NCI-H524 (cell line): ENCODE measurements around the gene KLHL12.
"Not testable (repeated sequence)": the region's sequence is repeated elsewhere in the genome, so short reads cannot be mapped to it uniquely, and the experiment has no call there.

Source experiments
- DNase-seq, 2 experiments: peaks; one replicate each; lab custom pipeline; 2025; lab: John Stamatoyannopoulos, UW

Gene KLHL12

DNA sequence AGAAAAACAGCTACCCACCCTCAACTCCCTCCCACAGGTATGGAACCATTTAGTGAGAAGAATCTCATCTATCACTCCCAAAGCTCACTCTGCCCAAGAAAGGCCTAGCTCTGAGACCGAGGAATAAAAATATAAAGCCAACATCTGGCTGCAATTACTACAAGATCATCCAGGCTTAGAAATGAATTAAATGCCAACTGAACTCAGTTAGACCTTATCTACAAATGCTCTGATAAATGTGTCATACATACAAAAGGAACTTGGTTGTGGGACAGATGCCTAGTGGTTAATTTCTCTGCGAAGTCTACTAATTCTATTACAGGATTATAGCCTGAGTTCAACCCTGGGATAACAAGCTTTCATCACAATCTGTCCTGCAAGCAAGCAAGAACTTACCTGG lies 24.4 kb upstream of the KLHL12 start:
- DNase-seq, result no peak

DNA sequence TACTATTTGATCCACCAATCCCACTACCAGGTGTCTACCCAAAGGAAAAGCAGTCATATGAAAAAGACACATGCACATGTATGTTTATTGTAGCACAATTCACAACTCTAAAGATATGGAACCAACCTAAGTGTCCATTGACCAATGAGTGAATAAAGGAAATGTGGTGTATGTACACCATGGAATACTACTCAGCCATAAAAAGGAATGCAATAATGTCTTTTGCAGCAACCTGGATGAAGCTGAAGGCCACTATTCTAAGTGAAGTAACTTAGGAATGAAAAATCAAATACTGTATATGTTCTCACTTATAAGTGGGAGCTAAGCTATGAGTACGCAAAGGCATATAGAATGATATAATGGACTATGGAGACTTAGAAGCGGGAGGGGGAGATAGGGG lies 18.4 kb upstream of the KLHL12 start:
- no peak for DNase-seq

DNA sequence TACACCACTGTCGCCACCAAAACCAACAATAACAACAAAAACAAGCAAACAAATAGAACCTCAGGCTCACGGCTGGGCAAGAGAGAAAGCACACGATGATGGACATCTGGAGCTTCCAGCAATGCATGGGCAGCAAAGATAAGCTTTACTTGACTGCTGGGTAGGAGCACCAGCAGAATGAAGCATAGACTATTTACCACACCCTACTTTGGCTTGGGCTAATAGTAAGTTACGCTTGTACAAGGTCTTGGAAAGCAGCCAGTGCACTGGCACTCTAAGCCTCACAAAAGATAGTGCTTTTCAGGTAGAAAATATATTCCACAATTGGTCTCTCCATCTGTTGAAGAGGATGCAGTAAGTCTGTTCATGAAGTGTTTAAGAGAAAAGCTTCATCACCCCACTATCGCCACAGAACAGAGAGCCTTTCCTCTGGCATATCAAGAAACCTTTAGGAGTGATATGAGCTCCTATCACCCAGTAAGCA lies 17.4 kb upstream of the KLHL12 start:
- DNase-seq, result no peak

DNA sequence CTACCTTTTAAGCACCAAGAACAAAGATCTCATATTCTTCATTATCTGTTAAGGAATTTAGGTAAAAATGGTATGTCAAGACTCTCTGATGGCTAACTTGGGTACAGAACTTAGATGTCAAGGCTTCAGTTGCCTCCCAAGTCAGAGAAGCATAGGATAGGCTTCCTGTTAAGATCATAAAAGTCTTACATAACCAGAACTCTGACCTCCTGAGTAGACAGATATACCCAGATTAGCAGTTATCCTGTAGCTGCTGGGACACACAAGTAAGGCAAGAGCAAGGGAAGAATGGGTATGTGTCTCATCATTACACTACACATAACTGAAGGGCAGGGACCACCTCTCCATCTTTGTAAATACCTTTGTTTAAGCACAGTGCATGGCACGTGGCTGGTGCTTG lies 15.4 kb upstream of the KLHL12 start:
- no peak for DNase-seq

DNA sequence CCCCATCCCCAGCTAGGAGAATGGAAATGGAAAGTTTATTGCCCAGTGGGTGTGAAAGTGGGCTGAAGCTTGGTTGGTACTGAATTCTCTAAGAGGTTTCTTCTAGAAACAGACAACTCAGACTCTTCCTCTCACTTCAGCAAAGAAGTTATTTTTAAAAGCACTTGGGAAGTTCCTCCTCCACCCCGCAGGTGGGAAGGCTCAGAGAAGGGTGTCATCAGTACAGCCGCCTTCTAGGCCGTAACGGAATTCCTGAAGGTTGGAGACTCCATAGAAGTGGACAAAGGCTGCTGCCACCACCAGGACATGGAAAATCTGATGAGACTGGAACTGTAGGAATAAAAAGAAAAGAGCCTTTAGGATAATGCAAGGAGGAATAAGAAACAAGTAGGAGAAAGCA lies 14.3 kb upstream of the KLHL12 start:
- no peak for DNase-seq

DNA sequence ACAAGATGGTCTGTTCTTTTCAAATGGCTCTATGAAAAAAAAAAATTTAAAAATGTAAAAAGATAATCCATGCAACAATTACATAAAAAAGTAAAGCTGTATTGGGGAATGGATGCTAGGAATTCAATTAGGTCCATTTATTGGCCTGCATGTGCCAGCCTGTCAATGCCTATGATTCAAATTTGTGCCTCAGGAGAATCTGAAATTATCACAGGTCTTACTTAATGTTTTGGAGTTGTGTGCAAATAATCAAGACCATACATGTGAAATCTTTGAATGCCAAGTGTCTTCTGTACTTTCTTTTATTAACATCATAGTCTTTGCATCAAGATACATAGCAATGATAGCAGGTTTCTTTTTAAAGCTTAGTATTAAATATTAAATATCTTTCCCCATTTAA lies 13.5 kb upstream of the KLHL12 start:
- no peak for DNase-seq

DNA sequence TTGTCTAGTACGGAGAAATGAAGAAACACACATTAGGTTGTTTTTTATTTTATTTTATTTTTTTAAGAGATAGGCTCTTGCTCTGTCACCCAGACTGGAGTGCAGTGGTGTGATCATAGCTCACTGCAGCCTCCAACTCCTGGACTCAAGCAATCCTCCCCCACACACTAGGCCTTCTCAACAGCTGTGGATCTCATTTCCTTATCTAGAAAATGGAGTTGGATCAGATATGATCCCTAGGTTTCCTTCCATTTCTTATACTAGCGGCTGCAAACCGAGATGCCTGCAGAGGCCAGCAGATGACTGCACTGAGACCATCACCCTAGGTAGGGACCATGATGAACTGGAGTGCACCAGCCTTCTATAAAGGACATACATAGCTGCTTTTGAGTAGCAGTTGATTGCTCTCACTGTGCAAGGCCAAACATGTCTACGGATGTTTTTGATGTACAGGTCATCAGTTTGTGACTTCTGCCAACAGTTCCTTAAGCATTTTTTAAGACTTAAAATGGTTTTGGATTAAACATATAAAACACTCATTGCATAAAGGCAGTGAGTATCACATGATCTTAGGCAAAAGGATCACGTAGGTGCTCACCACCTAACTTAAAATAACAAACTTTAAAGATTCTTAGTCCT lies 11.4 kb upstream of the KLHL12 start:
- DNase-seq, result no peak

DNA sequence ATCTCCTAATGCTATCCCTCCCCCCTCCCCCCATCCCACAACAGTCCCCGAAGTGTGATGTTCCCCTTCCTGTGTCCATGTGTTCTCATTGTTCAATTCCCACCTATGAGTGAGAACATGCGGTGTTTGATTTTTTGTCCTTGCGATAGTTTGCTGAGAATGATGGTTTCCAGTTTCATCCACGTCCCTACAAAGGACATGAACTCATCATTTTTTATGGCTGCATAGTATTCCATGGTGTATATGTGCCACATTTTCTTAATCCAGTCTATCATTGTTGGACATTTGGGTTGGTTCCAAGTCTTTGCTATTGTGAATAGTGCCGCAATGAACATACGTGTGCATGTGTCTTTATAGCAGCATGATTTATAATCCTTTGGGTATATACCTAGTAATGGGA lies 9.4 kb upstream of the KLHL12 start:
- DNase-seq, result not testable (repeated sequence)

DNA sequence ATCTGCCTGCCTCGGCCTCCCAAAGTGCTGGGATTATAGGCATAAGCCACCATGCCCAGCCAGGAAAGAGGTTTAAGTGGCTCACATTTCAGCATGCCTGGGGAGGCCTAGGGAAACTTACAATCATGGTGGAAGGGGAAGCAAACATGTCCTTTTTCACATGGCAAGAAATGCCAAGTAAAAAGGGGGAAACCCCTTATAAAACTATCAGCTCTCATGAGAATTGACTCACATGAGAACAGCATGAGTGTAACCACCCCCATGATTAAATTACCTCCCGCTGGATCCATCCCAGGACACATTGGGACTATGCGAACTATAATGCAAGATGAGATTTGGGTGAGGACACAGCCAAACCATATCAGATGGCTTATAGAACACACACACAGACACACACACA lies 8.8 kb upstream of the KLHL12 start:
- DNase-seq, result no peak

DNA sequence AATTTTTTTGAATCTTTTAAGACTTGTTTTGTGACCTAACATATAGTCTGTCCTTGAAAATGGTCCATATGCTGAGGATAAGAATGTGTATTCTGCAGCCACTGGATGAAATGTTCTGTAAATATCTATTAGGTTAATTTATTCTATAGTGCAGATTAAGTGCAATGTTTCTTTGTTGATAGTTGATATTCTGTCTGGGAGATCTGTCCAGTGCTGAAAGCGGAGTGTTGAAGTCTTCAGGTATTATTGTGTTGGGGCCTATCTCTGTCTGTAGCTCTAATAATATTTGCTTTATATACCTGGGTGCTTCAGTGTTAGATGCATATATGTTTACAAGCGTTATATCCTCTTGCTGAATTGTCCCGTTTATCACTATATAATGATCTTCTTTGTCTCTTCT lies 7.7 kb upstream of the KLHL12 start:
- no peak for DNase-seq

DNA sequence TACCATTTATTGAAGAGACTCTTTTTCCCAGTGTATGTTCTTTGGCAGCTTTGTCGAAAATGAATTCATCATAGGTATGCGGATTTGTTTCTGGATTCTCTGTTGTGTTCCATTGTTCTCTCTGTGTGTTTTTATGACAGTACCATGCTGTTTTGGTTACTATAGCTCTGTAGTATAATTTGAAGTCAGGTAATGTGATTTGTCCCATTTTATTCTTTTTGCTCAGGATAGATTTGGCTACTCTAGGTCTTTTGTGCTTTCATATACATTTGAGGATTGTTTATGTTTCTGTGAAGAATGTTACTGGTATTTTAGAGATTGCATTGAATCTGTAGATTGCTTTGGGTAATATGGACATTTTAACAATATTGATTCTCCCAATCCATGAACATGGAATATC lies 5.4 kb upstream of the KLHL12 start:
- no peak for DNase-seq

DNA sequence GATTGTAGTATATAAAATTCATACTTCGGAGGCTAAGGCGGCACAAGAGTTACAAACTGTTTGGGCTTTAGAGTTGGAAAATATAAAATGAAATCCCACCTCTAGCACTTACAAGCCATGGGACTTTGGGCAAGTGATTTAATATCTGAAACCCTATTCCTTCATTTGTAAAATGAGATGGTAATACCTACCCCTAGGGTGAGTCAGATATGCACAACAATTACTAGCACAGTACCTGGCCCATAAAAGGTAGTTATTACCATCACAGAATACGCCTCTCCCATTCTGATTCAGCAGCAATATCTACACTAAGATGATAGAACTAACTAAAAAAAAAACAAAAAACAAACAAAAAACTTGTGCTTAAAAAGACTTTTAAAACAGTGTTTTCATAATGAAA lies 3.5 kb downstream of the KLHL12 start:
- DNase-seq, result no peak

DNA sequence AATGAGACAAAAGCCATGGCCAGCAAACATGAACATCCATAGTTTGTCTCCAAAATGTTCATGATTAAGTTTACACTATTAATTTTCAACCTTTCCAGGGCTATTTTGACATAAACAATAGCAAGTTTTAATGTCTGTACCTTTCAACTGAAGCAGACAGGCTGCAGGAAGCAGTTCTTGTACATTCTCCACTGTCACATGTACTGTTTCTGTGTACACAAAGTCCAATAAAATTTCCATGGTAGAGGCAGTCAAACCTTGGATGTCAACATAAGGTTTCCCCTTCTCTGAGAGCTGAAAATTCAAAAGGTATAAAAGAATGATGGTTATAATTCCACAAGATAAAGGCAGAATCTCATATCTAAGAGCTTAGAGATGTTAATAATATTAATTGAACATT lies 7.4 kb downstream of the KLHL12 start:
- DNase-seq, result no peak

DNA sequence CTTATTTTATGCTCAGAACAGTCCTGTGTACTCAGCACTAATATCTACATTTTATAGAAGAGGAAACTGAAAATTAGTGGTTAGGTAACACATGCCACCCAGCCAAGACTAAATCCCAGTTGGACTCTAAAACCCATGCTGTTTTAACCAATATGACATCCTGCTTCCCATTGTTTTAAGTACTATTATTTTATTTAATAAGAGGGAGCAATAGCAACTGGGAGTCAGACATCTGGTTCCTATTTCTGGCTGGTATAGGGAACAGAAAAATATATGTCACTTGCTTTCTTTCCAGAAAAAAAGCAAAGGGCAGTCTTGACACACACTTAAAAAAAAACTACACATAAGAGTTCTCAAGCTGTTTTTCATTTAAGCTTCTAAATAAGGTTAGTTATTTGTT lies 11.9 kb downstream of the KLHL12 start:
- no peak for DNase-seq

DNA sequence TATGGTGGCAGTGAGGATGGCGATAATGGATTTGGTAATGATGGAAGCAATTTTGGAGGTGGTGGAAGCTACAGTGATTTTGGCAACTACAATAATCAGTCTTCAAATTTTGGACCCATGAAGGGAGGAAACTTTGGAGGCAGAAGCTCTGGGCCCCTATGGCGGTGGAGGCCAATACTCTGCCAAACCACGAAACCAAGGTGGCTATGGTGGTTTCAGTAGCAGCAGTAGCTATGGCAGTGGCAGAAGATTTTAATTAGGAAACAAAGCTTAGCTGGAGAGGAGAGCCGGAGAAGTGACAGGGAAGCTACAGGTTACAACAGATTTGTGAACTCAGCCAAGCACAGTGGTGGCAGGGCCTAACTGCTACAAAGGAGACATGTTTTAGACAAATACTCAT lies 14.6 kb downstream of the KLHL12 start:
- not testable (repeated sequence) for DNase-seq

DNA sequence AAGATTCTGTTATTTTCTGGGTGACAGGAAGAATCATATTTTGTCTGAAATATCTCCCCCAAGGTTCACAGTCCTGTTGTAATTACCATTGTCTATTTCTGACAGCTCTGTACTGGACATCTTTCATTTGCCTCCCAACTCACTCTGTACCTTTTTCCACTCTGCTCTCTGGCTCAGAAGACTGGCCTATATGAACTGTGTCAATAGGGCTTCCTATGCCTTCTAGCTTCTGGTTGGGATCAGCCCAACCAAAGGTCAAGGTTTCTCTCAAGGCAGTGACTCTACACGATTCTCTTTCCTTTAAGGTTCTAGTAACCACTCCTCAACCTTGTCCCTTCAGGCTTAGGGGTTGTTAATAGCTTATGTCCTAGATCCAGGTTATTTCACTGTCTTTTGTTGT lies 17.5 kb downstream of the KLHL12 start:
- DNase-seq, result no peak

DNA sequence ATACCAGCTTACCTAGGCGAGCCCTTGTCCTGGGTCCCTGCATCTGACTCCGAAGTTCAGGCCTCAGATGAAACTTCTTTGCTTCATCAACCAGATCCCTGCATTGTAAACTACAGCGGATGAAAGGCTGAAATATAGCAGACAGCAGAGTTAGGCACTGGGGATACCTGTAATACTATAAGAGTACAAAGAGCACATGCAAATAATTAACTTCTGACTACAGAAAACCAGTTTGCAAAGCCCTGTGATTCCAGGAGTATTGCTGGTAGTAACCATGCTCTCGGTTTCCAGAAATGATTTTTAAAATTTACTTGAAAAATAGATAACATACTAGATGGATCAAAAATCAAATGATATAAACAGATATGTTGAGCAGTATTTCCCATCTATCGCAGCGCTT lies 18.0 kb downstream of the KLHL12 start:
- DNase-seq, result no peak

DNA sequence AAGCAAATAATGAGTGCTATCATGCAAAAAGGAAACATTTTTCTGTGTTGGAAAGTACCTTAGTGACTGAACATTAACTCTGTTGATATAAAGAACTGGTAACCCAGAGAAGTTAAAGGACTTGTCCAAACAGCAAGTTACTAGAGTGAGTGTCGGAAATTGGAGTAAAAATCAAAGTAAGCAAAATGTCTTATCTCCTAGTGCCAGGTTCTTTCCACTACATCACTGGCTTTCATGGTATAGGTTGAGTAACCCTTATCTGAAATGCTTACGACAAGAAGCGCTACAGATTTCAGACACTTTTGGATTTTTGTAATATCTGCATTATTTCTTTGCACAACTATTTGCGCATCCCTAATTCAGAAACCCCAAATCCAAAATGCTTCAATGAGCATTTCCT lies 21.7 kb downstream of the KLHL12 start:
- no peak for DNase-seq

DNA sequence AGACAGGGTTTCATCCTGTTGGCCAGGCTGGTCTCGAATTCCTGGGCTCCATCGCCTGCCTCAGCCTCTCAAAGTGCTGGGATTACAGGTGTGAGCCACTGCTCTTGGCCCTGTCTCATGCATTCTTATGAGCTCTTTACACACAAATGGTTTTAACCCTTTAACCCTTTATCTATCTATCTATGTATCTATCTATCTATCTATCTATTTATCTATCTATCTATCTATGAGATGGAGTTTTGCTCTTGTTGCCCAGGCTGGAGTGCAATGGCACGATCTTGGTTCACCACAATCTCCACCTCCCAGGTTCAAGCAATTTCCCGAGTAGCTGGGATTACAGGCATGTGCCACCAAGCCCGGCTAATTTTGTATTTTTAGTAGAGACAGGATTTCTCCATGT lies 23.2 kb downstream of the KLHL12 start:
- DNase-seq, result not testable (repeated sequence)

DNA sequence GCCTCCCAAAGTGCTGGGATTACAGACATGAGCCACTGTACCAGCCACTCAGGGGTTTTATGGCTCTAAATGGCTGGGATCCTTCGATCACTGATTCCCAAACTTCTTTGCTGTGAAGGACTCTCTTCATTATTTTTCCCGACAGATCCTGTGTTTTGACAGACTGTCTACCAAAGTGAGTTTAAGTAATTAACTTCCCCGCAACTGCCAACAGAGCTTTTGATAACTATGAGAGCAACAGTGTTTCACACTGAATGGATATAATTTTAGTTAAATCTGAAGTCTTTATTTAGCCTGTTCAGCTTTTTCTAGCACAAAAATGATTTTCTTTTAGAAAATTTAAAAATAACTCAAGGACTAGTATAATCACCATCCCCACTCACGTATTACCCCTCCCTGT lies 25.5 kb downstream of the KLHL12 start:
- no peak for DNase-seq

DNA sequence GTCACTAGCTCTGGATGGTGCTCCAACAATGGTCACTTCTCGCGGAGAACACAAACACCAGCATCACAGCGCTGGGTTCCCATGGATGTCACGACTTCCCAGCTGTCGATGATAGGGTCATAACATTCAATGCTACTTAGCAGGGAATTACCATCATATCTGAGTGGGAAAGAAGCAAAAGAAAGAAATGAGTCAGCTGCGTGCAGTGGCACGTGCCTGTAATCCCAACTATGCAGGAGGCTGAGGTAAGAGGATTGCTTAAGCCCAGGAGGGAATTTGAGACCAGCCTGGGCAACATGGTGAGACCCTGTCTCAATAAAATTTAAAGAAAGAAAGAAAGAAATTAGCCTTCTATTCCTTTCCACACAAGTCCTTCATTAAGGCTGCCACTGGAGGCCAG lies 34.5 kb downstream of the KLHL12 start:
- DNase-seq, result no peak

DNA sequence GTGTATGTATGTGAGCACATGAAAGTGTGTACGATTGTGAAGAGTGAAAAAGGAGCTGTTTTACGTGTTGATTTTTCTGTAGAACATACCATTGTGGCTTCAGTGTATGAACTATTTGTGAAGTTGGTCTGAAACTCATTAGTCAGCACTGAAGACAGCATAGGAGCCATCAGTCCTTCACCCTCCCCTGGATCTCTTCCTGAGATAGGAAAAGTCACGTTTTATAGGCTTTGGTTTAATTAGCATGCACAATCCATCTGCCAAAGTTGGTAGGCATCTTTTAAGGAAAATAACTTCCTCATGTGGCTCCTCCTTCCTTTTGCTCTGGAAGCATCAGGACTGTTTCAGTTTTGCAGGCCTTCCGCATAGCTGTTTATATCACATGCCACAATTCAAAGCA lies 36.6 kb downstream of the KLHL12 start:
- DNase-seq, result no peak

DNA sequence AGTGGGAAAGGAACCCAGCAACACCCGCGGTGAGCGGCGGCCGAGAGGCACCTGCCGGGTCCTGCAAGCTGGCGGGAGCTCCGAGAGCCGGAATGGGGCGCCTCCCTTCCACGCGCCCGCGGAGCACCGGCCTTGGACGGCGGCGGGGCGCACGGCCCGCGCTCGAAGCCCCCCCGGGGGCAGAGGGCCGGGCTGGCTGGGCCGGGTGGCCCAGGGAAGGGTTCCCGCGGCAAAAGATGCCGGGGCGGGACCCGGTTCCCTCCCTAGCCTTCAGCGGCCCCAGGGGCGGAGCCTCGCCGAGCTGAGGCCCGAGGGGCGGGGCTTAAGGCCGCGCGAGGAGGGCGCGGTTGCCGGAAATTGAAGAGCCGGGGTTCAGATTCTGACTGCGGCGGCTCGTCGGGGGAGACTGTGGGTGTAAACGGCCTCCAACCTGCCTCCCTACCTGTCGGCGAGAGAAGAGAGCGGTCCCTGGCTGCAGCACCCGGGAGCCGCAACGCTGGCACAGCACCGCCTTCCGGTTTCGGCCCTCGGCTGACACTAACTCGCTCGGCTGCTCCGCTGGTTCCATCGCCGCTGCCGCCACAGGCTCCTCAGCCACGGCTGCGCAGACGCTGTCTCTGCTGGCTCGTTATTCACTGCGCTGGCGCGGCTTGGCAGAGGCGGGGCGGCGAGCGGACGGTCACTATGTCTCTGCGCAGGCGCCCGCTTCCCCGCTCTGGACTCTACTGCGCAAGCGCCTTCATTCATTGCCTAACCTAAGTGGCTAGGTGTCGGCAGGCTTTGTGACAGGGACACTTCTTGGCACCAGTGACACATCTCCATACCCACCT lies 38.3 kb downstream of the KLHL12 start, which contains the start of gene RABIF:
Gene RABIF (minus strand): TSS at position 619 of the 830 bp plus-strand sequence. CDS start 51 bp downstream, at position 568.
- peak; percentile 92 to 95 for DNase-seq

DNA sequence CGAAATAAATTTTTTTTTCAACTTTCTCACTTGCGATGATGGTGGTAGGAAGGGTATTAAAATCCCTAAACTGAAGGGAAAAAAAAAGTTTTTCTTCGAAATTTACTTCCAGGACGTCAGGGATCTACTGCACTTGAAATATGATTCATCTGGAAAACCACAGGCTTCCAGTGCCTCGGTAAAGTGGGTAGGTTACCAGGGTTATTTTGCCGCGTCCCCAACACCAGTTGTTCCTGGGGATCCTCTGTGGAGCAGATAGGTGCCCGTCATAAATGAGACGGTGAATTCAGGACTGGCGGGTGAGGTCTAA lies 38.9 kb downstream of the KLHL12 start:
- no peak for DNase-seq
